K562 (cell line): Measurements from ENCODE around the gene RAB5A. TPM values are rescaled to one million over a fixed set of nuclear protein-coding genes. Genes with fewer than 3 reads are reported as not detected.

Experiments used
- ARID3A ChIP-seq: IDR thresholded peaks from 2 replicates; pipeline ENCODE4 v1.6.1; 2012; ENCODE audit warnings: low read depth, low read length, improper control_type of control experiment, borderline replicate concordance
- BHLHE40 ChIP-seq: IDR thresholded peaks from 2 replicates; pipeline ENCODE4 v1.6.1; 2011; ENCODE audit warnings: low read length, improper control_type of control experiment
- C11orf30 ChIP-seq: fragments of 450-650 bp; IDR thresholded peaks from 2 replicates; pipeline ENCODE4 v1.6.1; 2016; ENCODE audit warnings: low read depth, mild to moderate bottlenecking
- CBFA2T3 ChIP-seq: fragments of 450-650 bp; IDR thresholded peaks from 2 replicates; pipeline ENCODE4 v1.6.1; 2017
- CBX8 ChIP-seq: fragments of 200-600 bp; sonication (generic); IDR thresholded peaks from 2 replicates; pipeline ENCODE4 v1.6.1; 2012; ENCODE audit warnings: borderline replicate concordance, mixed run types, low read depth, mild to moderate bottlenecking, moderate library complexity, mixed read lengths, low read length, control low read depth, inconsistent platforms; ENCODE audit not compliant: poor library complexity, severe bottlenecking; ENCODE audit errors: extremely low read depth
- DACH1 ChIP-seq: fragments of 450-650 bp; IDR thresholded peaks from 2 replicates; pipeline ENCODE4 v1.6.1; 2018; ENCODE audit not compliant: partially characterized antibody
- ETV6 ChIP-seq, 3 experiments: fragments of 150-350 bp in 1 of 3; sonication (generic) in 1 of 3; formaldehyde crosslinking in 1 of 3; IDR thresholded peaks; 2 replicates each; pipeline versions ENCODE4 v1.6.1 to v1.8.0; 2014 to 2022; ENCODE audit warnings: borderline replicate concordance in 2 of 3, low read depth in 2 of 3, antibody characterized with exemption in 1 of 3, low read length in 1 of 3, mild to moderate bottlenecking in 1 of 3, missing genetic modification reagents in 1 of 3
- KDM1A ChIP-seq, 2 experiments: fragments of 450-650 bp; IDR thresholded peaks; 2 replicates each; pipeline ENCODE4 v1.6.1; 2016; ENCODE audit warnings: mild to moderate bottlenecking in 2 of 2
- KHSRP ChIP-seq: fragments of 450-650 bp; IDR thresholded peaks from 2 replicates; pipeline ENCODE4 v1.6.1; 2017
- LCOR ChIP-seq: sonication (generic); formaldehyde crosslinking; IDR thresholded peaks from 2 replicates; pipeline ENCODE4 v1.8.0; 2022; ENCODE audit warnings: mild to moderate bottlenecking, missing genetic modification reagents
- MTA2 ChIP-seq: fragments of 450-650 bp; IDR thresholded peaks from 2 replicates; pipeline ENCODE4 v1.6.1; 2016; ENCODE audit warnings: low read depth
- NCOA6 ChIP-seq: fragments of 450-650 bp; IDR thresholded peaks from 2 replicates; pipeline ENCODE4 v1.6.1; 2017; ENCODE audit warnings: mild to moderate bottlenecking
- NRF1 ChIP-seq, 2 experiments: fragments of 450-650 bp; IDR thresholded peaks in 1 of 2; conservative IDR thresholded peaks in 1 of 2; 2 replicates each; pipeline ENCODE4 v1.6.1; 2014; ENCODE audit warnings: mild to moderate bottlenecking in 2 of 2
- PML ChIP-seq: IDR thresholded peaks from 2 replicates; pipeline ENCODE4 v1.6.1; 2012; ENCODE audit warnings: low read length, inconsistent platforms
- PPARD ChIP-seq: fragments of 250-450 bp; sonication (Bioruptor Pico); IDR thresholded peaks from 2 replicates; pipeline ENCODE4 v1.8.0; 2022; ENCODE audit warnings: inconsistent platforms, mild to moderate bottlenecking, moderate library complexity
- TFAP4 ChIP-seq: sonication (generic); formaldehyde crosslinking; IDR thresholded peaks from 2 replicates; pipeline ENCODE4 v1.8.0; 2022; ENCODE audit warnings: missing genetic modification reagents, mild to moderate bottlenecking, moderate library complexity, borderline replicate concordance
- THAP7 ChIP-seq: fragments of 250-450 bp; sonication (Bioruptor Pico); IDR thresholded peaks from 2 replicates; pipeline ENCODE4 v1.5.0; 2021
- TRIM28 ChIP-seq: fragments of 450-650 bp; IDR thresholded peaks from 2 replicates; pipeline ENCODE4 v1.6.1; 2017
- XRCC5 ChIP-seq: fragments of 200-400 bp; formaldehyde crosslinking; IDR thresholded peaks from 2 replicates; pipeline ENCODE4 v1.6.1; 2017; ENCODE audit warnings: low read depth, mild to moderate bottlenecking, low read length
- ZBTB5 ChIP-seq: fragments of 450-650 bp; IDR thresholded peaks from 2 replicates; pipeline ENCODE4 v1.6.1; 2017; ENCODE audit warnings: antibody characterized with exemption
- ZC3H11A ChIP-seq: IDR thresholded peaks from 2 replicates; pipeline ENCODE4 v1.6.1; 2012; ENCODE audit warnings: low read depth, low read length, improper control_type of control experiment
- ZNF316 ChIP-seq: fragments of 450-650 bp; IDR thresholded peaks from 2 replicates; pipeline ENCODE4 v1.6.1; 2016
- ZNF668 ChIP-seq: fragments of 250-450 bp; sonication (Bioruptor Pico); IDR thresholded peaks from 2 replicates; pipeline ENCODE4 v1.8.0; 2022; ENCODE audit warnings: mild to moderate bottlenecking, inconsistent platforms
- ZNF696 ChIP-seq: fragments of 250-450 bp; sonication (Bioruptor Pico); conservative IDR thresholded peaks from 2 replicates; pipeline ENCODE4 v1.4.0; 2020; ENCODE audit warnings: mild to moderate bottlenecking, moderate library complexity
- polyA plus RNA-seq, 8 experiments: library from polyadenylated mRNA; depleted of rRNA in 4 of 8; stranded (reverse) in 5 of 8; unstranded in 3 of 8; fragments of >200 nt; fragmentation: Nextera tagmentation in 2 of 8; fragmentation: Illumina TruSeq in 1 of 8; extraction: Ambion mirVana in 2 of 8; extraction: Trizol in 1 of 8; gene quantifications; 2 replicates each; pipeline versions ENCODE4 v1.2.1 to v1.2.3, GENCODE V29; 2011 to 2014; ENCODE audit warnings: inconsistent platforms in 1 of 8, missing spikeins in 1 of 8
- total RNA-seq, 7 experiments: library from RNA; depleted of rRNA in 6 of 7; stranded (reverse); fragments of >200 nt in 6 of 7; fragmentation: Illumina TruSeq in 2 of 7; extraction: Trizol in 2 of 7; gene quantifications; 2 replicates each; pipeline versions ENCODE4 v1.2.1 to v1.2.3, GENCODE V29; 2011 to 2021; ENCODE audit warnings: low replicate concordance in 1 of 7
- TF ChIP-seq, protein P1 (sequence below): fragments of 450-650 bp; formaldehyde crosslinking; IDR thresholded peaks from 2 replicates; pipeline ENCODE4 v1.4.0; 2020; ENCODE audit warnings: mild to moderate bottlenecking, mixed read lengths

Gene RAB5A
- total and polyA plus RNA-seq, 9 of the 15 experiments (the other 6 are each of a cell fraction or from before 2014, with no cell fraction given): 28.3 to 64.2 (median 49.0) TPM

- no peak for TF ChIP-seq ETV6 (IDR thresholded peaks at IDR 0.05; ENCODE audit: borderline replicate concordance in 1 of 2, low read depth in 2 of 2, low read length in 1 of 2)
- no peak for TF ChIP-seq ETV6 (CRISPR knock-in tag; IDR thresholded peaks at IDR 0.05; ENCODE audit: borderline replicate concordance)
- TF ChIP-seq KHSRP: no peak; the same call in 1 of the 2 replicates
- TF ChIP-seq NRF1 (conservative IDR thresholded peaks at IDR 0.05 in 1 of 2, IDR thresholded peaks at IDR 0.05 in 1 of 2): peak; percentile 54 to 58
- peak; percentile 48 for TF ChIP-seq MTA2
- TF ChIP-seq DACH1: no peak
- peak; percentile 69 to 76 for TF ChIP-seq KDM1A (IDR thresholded peaks at IDR 0.05)
- TF ChIP-seq PML: no peak
- TF ChIP-seq CBFA2T3: no peak
- no peak for TF ChIP-seq ZNF668
- no peak; the same call in 1 of the 2 replicates for TF ChIP-seq BHLHE40
- TF ChIP-seq XRCC5: no peak
- no peak for TF ChIP-seq ARID3A
- TF ChIP-seq ZNF696 (CRISPR knock-in tag): no peak
- TF ChIP-seq PPARD (CRISPR knock-in tag): no peak
- TF ChIP-seq NCOA6: no peak
- TF ChIP-seq TRIM28: peak; percentile 56; the same call in 1 of the 2 replicates
- no peak for TF ChIP-seq ZC3H11A
- no peak for TF ChIP-seq ZNF316
- TF ChIP-seq THAP7 (CRISPR knock-in tag): no peak
- no peak for TF ChIP-seq CBX8
- TF ChIP-seq TFAP4 (CRISPR knock-in tag): no peak
- TF ChIP-seq LCOR (CRISPR knock-in tag): no peak
- TF ChIP-seq, protein P1, sequence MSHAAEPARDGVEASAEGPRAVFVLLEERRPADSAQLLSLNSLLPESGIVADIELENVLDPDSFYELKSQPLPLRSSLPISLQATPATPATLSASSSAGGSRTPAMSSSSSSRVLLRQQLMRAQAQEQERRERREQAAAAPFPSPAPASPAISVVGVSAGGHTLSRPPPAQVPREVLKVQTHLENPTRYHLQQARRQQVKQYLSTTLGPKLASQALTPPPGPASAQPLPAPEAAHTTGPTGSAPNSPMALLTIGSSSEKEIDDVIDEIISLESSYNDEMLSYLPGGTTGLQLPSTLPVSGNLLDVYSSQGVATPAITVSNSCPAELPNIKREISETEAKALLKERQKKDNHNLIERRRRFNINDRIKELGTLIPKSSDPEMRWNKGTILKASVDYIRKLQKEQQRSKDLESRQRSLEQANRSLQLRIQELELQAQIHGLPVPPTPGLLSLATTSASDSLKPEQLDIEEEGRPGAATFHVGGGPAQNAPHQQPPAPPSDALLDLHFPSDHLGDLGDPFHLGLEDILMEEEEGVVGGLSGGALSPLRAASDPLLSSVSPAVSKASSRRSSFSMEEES: no peak
- no peak for TF ChIP-seq C11orf30
- peak; percentile 69 for TF ChIP-seq ZBTB5
Measured at GRCh38 chr3:19934098-19934566, 12.8 kb upstream of the RAB5A start, which contains the start of gene EFHB (continued).
